IMR-90 (cell line): ENCODE measurements around the gene ASPG. TPM values are rescaled to one million over a fixed set of nuclear protein-coding genes. Genes with fewer than 3 reads are reported as not detected.

ENCODE experiments used
- ATAC-seq: fragments of 200-7000 bp; cut with Tn5 transposase; 2 replicates; pipeline ENCODE4 v1.9.1; 2020; ENCODE audit warnings: low read depth, mild to moderate bottlenecking, moderate library complexity
- BruUV-seq: library from RNA; stranded (reverse); fragments of 400-500 nt; replicated peaks from 2 replicates; lab custom pipeline; 2021; lab: Mats Ljungman, UMichigan
- CTCF ChIA-PET: fragments of 300-600 bp; formaldehyde crosslinking; extraction: SDS; loops from one replicate; lab custom pipeline; 2021; ENCODE audit warnings: antibody characterized with exemption; lab: Yijun Ruan, JAX
- POLR2A ChIA-PET: fragments of 300-600 bp; sonication (Branson Sonifier 250); formaldehyde crosslinking; loops from one replicate; lab custom pipeline; 2022; ENCODE audit warnings: antibody characterized with exemption; ENCODE audit not compliant: unreplicated experiment; lab: Charles Lee
- DNase-seq: peaks from one replicate; pipeline ENCODE4 v3.0.0; 2013
- H2AFZ ChIP-seq: replicated peaks from 2 replicates; pipeline ENCODE3; 2013; ENCODE audit warnings: low read length, mild to moderate bottlenecking; ENCODE audit not compliant: poor library complexity
- H2AK5ac ChIP-seq: 2 replicates; pipeline ENCODE4 v1.6.1; 2013; ENCODE audit warnings: low read depth, low read length, inconsistent platforms
- H2AK9ac ChIP-seq: replicated peaks from 2 replicates; pipeline ENCODE3; 2013; ENCODE audit warnings: mild to moderate bottlenecking, low read depth, low read length, moderate library complexity; ENCODE audit not compliant: poor library complexity
- H2BK120ac ChIP-seq: 2 replicates; pipeline ENCODE4 v1.6.1; 2013; ENCODE audit warnings: low read depth, low read length, inconsistent platforms
- H2BK15ac ChIP-seq: 3 replicates; pipeline ENCODE4 v1.6.1; 2013; ENCODE audit warnings: low read depth, low read length, inconsistent platforms
- H2BK20ac ChIP-seq: 2 replicates; pipeline ENCODE4 v1.6.1; 2013; ENCODE audit warnings: low read depth, mild to moderate bottlenecking, inconsistent platforms, low read length, moderate library complexity
- H2BK5ac ChIP-seq: 2 replicates; pipeline ENCODE4 v1.6.1; 2013; ENCODE audit warnings: mild to moderate bottlenecking, low read depth, low read length, inconsistent platforms; ENCODE audit not compliant: poor library complexity, severe bottlenecking
- H3K14ac ChIP-seq: replicated peaks from 2 replicates; pipeline ENCODE4 v1.6.1; 2013; ENCODE audit warnings: low read depth, low read length, inconsistent platforms
- H3K18ac ChIP-seq: 2 replicates; pipeline ENCODE4 v1.6.1; 2013; ENCODE audit warnings: low read depth, low read length, control low read depth
- H3K23ac ChIP-seq: 2 replicates; pipeline ENCODE4 v1.6.1; 2013; ENCODE audit warnings: low read depth, low read length, inconsistent platforms
- H3K27ac ChIP-seq: 2 replicates; pipeline ENCODE4 v1.5.1; 2013; ENCODE audit warnings: mild to moderate bottlenecking, control low read depth, low read length; ENCODE audit not compliant: insufficient read depth
- H3K27me3 ChIP-seq: 2 replicates; pipeline ENCODE4 v1.6.1; 2013; ENCODE audit warnings: low read length; ENCODE audit not compliant: control insufficient read depth, insufficient read depth
- H3K36me3 ChIP-seq: 2 replicates; pipeline ENCODE4 v1.6.1; 2013; ENCODE audit warnings: low read length, mixed read lengths; ENCODE audit not compliant: control insufficient read depth, insufficient read depth
- H3K4ac ChIP-seq: 2 replicates; pipeline ENCODE4 v1.6.1; 2013; ENCODE audit warnings: low read depth, low read length, inconsistent platforms
- H3K4me1 ChIP-seq: 2 replicates; pipeline ENCODE4 v1.6.1; 2013; ENCODE audit warnings: low read length, mixed read lengths; ENCODE audit not compliant: control insufficient read depth, insufficient read depth
- H3K4me2 ChIP-seq: 2 replicates; pipeline ENCODE4 v1.6.1; 2013; ENCODE audit warnings: low read depth, mild to moderate bottlenecking, control low read depth, low read length, moderate library complexity
- H3K4me3 ChIP-seq: 2 replicates; pipeline ENCODE4 v1.5.1; 2013; ENCODE audit warnings: low read depth, mild to moderate bottlenecking, control low read depth, low read length, moderate library complexity; ENCODE audit not compliant: insufficient read depth
- H3K56ac ChIP-seq: 2 replicates; pipeline ENCODE4 v1.6.1; 2013; ENCODE audit warnings: low read length, inconsistent platforms; ENCODE audit not compliant: insufficient read depth; ENCODE audit errors: extremely low read depth
- H3K79me1 ChIP-seq, 2 experiments: 2 replicates each; pipeline ENCODE4 v1.6.1; 2013; ENCODE audit warnings: low read length in 2 of 2, inconsistent platforms in 1 of 2, low read depth in 1 of 2
- H3K9ac ChIP-seq: 2 replicates; pipeline ENCODE4 v1.6.1; 2013; ENCODE audit warnings: low read depth, low read length, control low read depth
- H3K9me1 ChIP-seq: 2 replicates; pipeline ENCODE4 v1.6.1; 2013; ENCODE audit warnings: low read length, inconsistent platforms; ENCODE audit not compliant: insufficient read depth
- H3K9me3 ChIP-seq: 2 replicates; pipeline ENCODE4 v1.6.1; 2013; ENCODE audit warnings: low read length; ENCODE audit not compliant: control insufficient read depth, insufficient read depth
- H4K20me1 ChIP-seq: 2 replicates; pipeline ENCODE4 v1.6.1; 2013; ENCODE audit warnings: low read length, inconsistent platforms; ENCODE audit not compliant: insufficient read depth
- H4K5ac ChIP-seq: 2 replicates; pipeline ENCODE4 v1.6.1; 2013; ENCODE audit warnings: mild to moderate bottlenecking, low read depth, low read length, control low read depth
- H4K8ac ChIP-seq, 2 experiments: 2 replicates each; pipeline ENCODE4 v1.6.1; 2013; ENCODE audit warnings: low read depth in 2 of 2, low read length in 2 of 2, control low read depth in 1 of 2, inconsistent platforms in 1 of 2
- H4K91ac ChIP-seq: 2 replicates; pipeline ENCODE4 v1.6.1; 2013; ENCODE audit warnings: low read depth, low read length, inconsistent platforms; ENCODE audit not compliant: insufficient read depth
- BHLHE40 ChIP-seq: fragments of 150-350 bp; IDR thresholded peaks from 2 replicates; pipeline ENCODE4 v1.6.1; 2016; ENCODE audit warnings: mild to moderate bottlenecking, low read depth, low read length
- CEBPB ChIP-seq: IDR thresholded peaks from 2 replicates; pipeline ENCODE4 v1.6.1; 2012; ENCODE audit warnings: low read depth, low read length, improper control_type of control experiment
- FOS ChIP-seq: fragments of 150-350 bp; IDR thresholded peaks from 2 replicates; pipeline ENCODE4 v1.6.1; 2016; ENCODE audit warnings: low read depth, low read length
- MAFK ChIP-seq: IDR thresholded peaks from 2 replicates; pipeline ENCODE4 v1.6.1; 2012; ENCODE audit warnings: low read depth, low read length, improper control_type of control experiment
- MAZ ChIP-seq: IDR thresholded peaks from 2 replicates; pipeline ENCODE4 v1.6.1; 2012; ENCODE audit warnings: low read depth, mild to moderate bottlenecking, low read length, improper control_type of control experiment, moderate library complexity, borderline replicate concordance
- MXI1 ChIP-seq: IDR thresholded peaks from 2 replicates; pipeline ENCODE4 v1.6.1; 2012; ENCODE audit warnings: low read depth, mild to moderate bottlenecking, low read length, moderate library complexity, borderline replicate concordance
- NFE2L2 ChIP-seq: fragments of 150-350 bp; IDR thresholded peaks from 2 replicates; pipeline ENCODE4 v1.6.1; 2016; ENCODE audit warnings: low read depth, mild to moderate bottlenecking, low read length
- POLR2A ChIP-seq: IDR thresholded peaks from 2 replicates; pipeline ENCODE4 v1.6.1; 2012; ENCODE audit warnings: mild to moderate bottlenecking, low read depth, low read length
- RCOR1 ChIP-seq: IDR thresholded peaks from 2 replicates; pipeline ENCODE4 v1.6.1; 2012; ENCODE audit warnings: mild to moderate bottlenecking, low read length, improper control_type of control experiment; ENCODE audit not compliant: insufficient replicate concordance
- RFX5 ChIP-seq: IDR thresholded peaks from 2 replicates; pipeline ENCODE4 v1.8.0; 2012; ENCODE audit warnings: low read depth, mild to moderate bottlenecking, low read length, moderate library complexity
- SMC3 ChIP-seq: fragments of 150-350 bp; IDR thresholded peaks from 2 replicates; pipeline ENCODE4 v1.6.1; 2016; ENCODE audit warnings: low read depth, mild to moderate bottlenecking, antibody characterized with exemption, low read length, moderate library complexity
- WGBS, 2 experiments: methylation state at CpG; one replicate each; pipeline versions ENCODE4 v1.1.5 to v1.1.7; 2013; ENCODE audit warnings: missing lambda C conversion rate in 2 of 2; ENCODE audit not compliant: insufficient read length in 1 of 2; ENCODE audit errors: extremely low coverage in 2 of 2; 5-methylcytosine and 5-hydroxymethylcytosine counted together
- dilution Hi-C: fragments of 300-500 bp; cut with HindIII; formaldehyde crosslinking; loops from one replicate; pipeline ENCODE4 v1.14.3; 2018; ENCODE audit warnings: low sequenced_read_pairs; ENCODE audit not compliant: unreplicated experiment
- in situ Hi-C: fragments of 300-500 bp; cut with MboI; formaldehyde crosslinking; loops from 3 replicates; pipeline ENCODE4 v1.14.3; 2019; ENCODE audit warnings: low sequenced_read_pairs, inconsistent platforms, mixed read lengths
- intact Hi-C: fragments of 100-400 bp; cut with micrococcal nuclease; formaldehyde crosslinking; loops from 2 replicates; pipeline ENCODE4 v1.10.0; 2022
- polyA plus RNA-seq, 3 experiments: library from polyadenylated mRNA; depleted of rRNA; stranded (reverse); fragments of >200 nt; gene quantifications; 2 replicates each; pipeline ENCODE4 v1.2.3, GENCODE V29; 2012; ENCODE audit warnings: low replicate concordance in 1 of 3
- total RNA-seq: library from RNA; depleted of rRNA; stranded (reverse); fragments of >200 nt; gene quantifications from 2 replicates; pipeline ENCODE4 v1.2.3, GENCODE V29; 2012
- TF ChIP-seq, protein P1 (sequence below): fragments of 150-350 bp; IDR thresholded peaks from 2 replicates; pipeline ENCODE4 v1.6.1; 2017; ENCODE audit warnings: mild to moderate bottlenecking, antibody characterized with exemption, low read length, low read depth
- TF ChIP-seq, protein P2 (sequence below): fragments of 150-350 bp; IDR thresholded peaks from 2 replicates; pipeline ENCODE4 v1.6.1; 2016; ENCODE audit warnings: low read depth, mild to moderate bottlenecking, low read length, moderate library complexity, borderline replicate concordance

The ASPG gene
- total and polyA plus RNA-seq, 2 of the 4 experiments (the other 2 are of a cell fraction), result not detected

DNA sequence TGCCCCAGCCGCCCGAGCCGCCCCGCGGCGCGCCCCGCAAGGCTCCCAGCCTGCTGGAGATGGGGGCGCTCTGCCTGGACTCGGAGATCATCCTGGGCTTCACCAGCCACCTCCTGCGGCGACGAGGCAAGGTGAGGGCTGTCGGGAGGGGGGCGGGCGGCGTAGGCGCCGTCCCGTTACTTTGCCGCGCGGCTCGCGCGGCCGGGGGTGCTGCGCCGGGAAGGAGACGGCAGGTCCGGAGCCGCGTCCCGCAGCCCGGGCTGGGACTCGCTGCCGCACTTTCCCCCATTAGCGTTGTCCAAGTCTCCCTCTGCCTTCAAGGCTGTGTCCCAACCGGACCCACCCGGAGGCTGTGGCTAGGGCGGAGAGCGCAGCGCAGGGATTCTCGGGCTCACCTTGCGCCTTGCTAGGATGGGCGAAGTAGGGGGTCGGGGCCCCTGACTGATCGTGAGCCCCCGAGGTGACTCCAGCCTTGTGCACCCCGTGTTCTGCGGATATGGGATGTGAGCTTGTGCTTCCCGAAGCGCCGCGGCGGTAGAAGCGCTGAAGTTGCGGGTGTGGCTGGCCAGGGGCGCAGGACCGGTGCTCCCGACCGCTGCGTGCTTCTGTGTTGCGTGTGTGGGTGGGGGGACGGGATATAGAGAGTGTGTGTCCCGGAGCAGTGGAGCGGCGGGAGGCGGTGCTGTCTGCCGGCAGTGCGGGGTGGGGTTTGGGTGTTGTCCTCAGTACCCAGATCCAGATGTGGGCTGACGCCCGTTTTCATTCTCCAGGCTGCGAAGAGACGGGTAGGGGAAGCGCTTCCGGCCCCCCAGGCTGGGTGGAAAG is 51.2 kb downstream of the ASPG start:
- BruUV-seq, result no TSS peak
- Histone ChIP-seq H2AK9ac (no peak overlapping the region), H4K8ac (no peak overlapping the region), H3K9me3 (no peaks in the 10 kb centered on the region), H2AK5ac (no peak overlapping the region), H3K14ac (no peak overlapping the region), H3K9ac (no peak overlapping the region), H3K27ac (no peak overlapping the region), H4K91ac (no peak overlapping the region), H3K4me1 (no peaks in the 10 kb centered on the region; the same call in 1 of the 2 replicates), H2BK15ac (no peak overlapping the region), H3K4me3 (no peak overlapping the region), H3K56ac (no peak overlapping the region), H3K36me3 (no peaks in the 10 kb centered on the region), H2AFZ (no peak overlapping the region), H3K4ac (no peak overlapping the region), H2BK120ac (no peak overlapping the region), H2BK5ac (no peak overlapping the region), H3K27me3 (peaks cover 45% of the 10 kb centered on the region), H4K5ac (no peak overlapping the region), H3K79me1 (no peaks in the 10 kb centered on the region), H3K4me2 (no peak overlapping the region), H3K9me1 (no peaks in the 10 kb centered on the region), H3K18ac (no peak overlapping the region), H2BK20ac (no peak overlapping the region), H4K20me1 (no peaks in the 10 kb centered on the region), H3K23ac (no peak overlapping the region)
- dilution Hi-C loops (no loop called here), in situ Hi-C loops (loop anchor here (10.0 kb wide), 1 partner anchor 508 kb away; no protein-coding TSS in a partner anchor), intact Hi-C loops (loop anchor here (2.0 kb wide), 1 partner anchor 572 kb away; no protein-coding TSS in a partner anchor)
- POLR2A ChIA-PET, result no interaction called here
- TF ChIP-seq RFX5, result no peak
- TF ChIP-seq BHLHE40, result no peak
- TF ChIP-seq, protein P1, sequence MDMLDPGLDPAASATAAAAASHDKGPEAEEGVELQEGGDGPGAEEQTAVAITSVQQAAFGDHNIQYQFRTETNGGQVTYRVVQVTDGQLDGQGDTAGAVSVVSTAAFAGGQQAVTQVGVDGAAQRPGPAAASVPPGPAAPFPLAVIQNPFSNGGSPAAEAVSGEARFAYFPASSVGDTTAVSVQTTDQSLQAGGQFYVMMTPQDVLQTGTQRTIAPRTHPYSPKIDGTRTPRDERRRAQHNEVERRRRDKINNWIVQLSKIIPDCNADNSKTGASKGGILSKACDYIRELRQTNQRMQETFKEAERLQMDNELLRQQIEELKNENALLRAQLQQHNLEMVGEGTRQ, result no peak
- no peak for TF ChIP-seq MAFK
- no peak for TF ChIP-seq CEBPB
- no peak for TF ChIP-seq MXI1
- TF ChIP-seq SMC3, result no peak
- no peak for TF ChIP-seq POLR2A
- no peak for TF ChIP-seq RCOR1
- TF ChIP-seq, protein P2, sequence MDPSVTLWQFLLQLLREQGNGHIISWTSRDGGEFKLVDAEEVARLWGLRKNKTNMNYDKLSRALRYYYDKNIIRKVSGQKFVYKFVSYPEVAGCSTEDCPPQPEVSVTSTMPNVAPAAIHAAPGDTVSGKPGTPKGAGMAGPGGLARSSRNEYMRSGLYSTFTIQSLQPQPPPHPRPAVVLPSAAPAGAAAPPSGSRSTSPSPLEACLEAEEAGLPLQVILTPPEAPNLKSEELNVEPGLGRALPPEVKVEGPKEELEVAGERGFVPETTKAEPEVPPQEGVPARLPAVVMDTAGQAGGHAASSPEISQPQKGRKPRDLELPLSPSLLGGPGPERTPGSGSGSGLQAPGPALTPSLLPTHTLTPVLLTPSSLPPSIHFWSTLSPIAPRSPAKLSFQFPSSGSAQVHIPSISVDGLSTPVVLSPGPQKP, result no peak
- TF ChIP-seq FOS, result no peak
- TF ChIP-seq MAZ, result no peak
- TF ChIP-seq NFE2L2, result no peak
- DNase-seq, result no peak
- WGBS, 2 experiments, result 3% methylated on average over 35 of the region's 77 CpGs; no CpG with 5 or more reads in 1 of the 2 experiments
- CTCF ChIA-PET, result no interaction called here
- no peak for ATAC-seq
